Heart left ventricle (tissue), 16 donors: ENCODE results near the gene RALB. TPM values are rescaled to one million over a fixed set of nuclear protein-coding genes. Genes with fewer than 3 reads are reported as not detected.
A peak's percentile ranks its signal among the peaks of the same experiment; 100 is the strongest.
"Not testable (repeated sequence)": the region's sequence is repeated elsewhere in the genome, so short reads cannot be mapped to it uniquely, and the experiment has no call there.

Experiments used
- ATAC-seq, 4 donors: fragments of 200-7000 bp; cut with Tn5 transposase; one replicate each; pipeline ENCODE4 v1.9.1; 2020 to 2022; ENCODE audit warnings: moderate library complexity in 4 of 4, mild to moderate bottlenecking in 3 of 4, moderate number of reproducible peaks in 1 of 4
- DNase-seq, 5 donors: peaks; one replicate each; pipeline ENCODE4 v3.0.0-alpha.2; 2020
- H3K27ac ChIP-seq, 12 donors: fragments of 200-600 bp; sonication (generic) in 4 of 12; one replicate each; pipeline versions ENCODE4 v1.5.0 to v1.8.0; 2016 to 2022; ENCODE audit warnings: mild to moderate bottlenecking in 2 of 12
- H3K27me3 ChIP-seq, 9 donors: fragments of 200-600 bp; sonication (generic) in 2 of 9; one replicate each; pipeline versions ENCODE4 v1.5.1 to v1.8.0; 2016 to 2022; ENCODE audit warnings: mild to moderate bottlenecking in 3 of 9
- H3K36me3 ChIP-seq, 9 donors: fragments of 200-600 bp; sonication (generic) in 2 of 9; one replicate each; pipeline versions ENCODE4 v1.5.0 to v1.8.0; 2018 to 2022; ENCODE audit warnings: mild to moderate bottlenecking in 2 of 9
- H3K4me1 ChIP-seq, 12 donors: fragments of 200-600 bp; sonication (generic) in 4 of 12; one replicate each; pipeline versions ENCODE4 v1.5.0 to v1.8.0; 2016 to 2022; ENCODE audit warnings: mild to moderate bottlenecking in 3 of 12
- H3K4me3 ChIP-seq, 12 donors: fragments of 200-600 bp; sonication (generic) in 4 of 12; one replicate each; pipeline versions ENCODE4 v1.5.0 to v1.8.0; 2017 to 2022; ENCODE audit warnings: mild to moderate bottlenecking in 9 of 12, moderate library complexity in 4 of 12
- H3K9me3 ChIP-seq, 12 donors: fragments of 200-600 bp; sonication (generic) in 4 of 12; one replicate each; pipeline versions ENCODE4 v1.5.0 to v1.8.0; 2016 to 2022; ENCODE audit warnings: mild to moderate bottlenecking in 1 of 12
- CTCF ChIP-seq, 12 donors: fragments of 200-600 bp; sonication (generic) in 4 of 12; IDR thresholded peaks; one replicate each; pipeline versions ENCODE4 v1.5.0 to v1.8.0; 2018 to 2022; ENCODE audit warnings: antibody characterized with exemption in 12 of 12, mild to moderate bottlenecking in 5 of 12
- POLR2A ChIP-seq, 2 donors: fragments of 450-650 bp; IDR thresholded peaks; one replicate each; pipeline ENCODE4 v1.6.1; 2017; ENCODE audit warnings: antibody characterized with exemption in 2 of 2, mild to moderate bottlenecking in 2 of 2, moderate library complexity in 2 of 2
- WGBS, 4 donors: extraction: QIAGEN DNeasy Blood & Tissue Kit in 2 of 4; methylation state at CpG; one replicate each; pipeline versions ENCODE4 v1.1.5 to v1.1.7; 2013 to 2018; 5-methylcytosine and 5-hydroxymethylcytosine counted together
- intact Hi-C, 10 donors: fragments of 100-400 bp; cut with DNase I; formaldehyde crosslinking; loops; one replicate each; pipeline versions ENCODE4 v1.11.1 to v1.14.2; 2022
- polyA plus RNA-seq, 2 donors: library from polyadenylated mRNA; stranded (reverse); fragments of 200-250 nt; gene quantifications; one replicate each; pipeline ENCODE4 v1.2.3, GENCODE V29; 2013
- total RNA-seq, 9 donors: library from RNA; depleted of rRNA in 2 of 9; stranded (reverse); fragments of >200 nt in 2 of 9; fragmentation: NEBNext Ultra II Directional in 3 of 9; extraction: Animal tissue kit (Norgen Biotek cat#: 25700) in 3 of 9; gene quantifications; one replicate each; pipeline versions ENCODE4 v1.1.0 to v1.2.4, GENCODE V29; 2016 to 2023
- donor health status: ischemic (EF 13 %, LVEDD 7.1; RV severe dilation, severe dysfunction).
- donor health status: healthy with polysubstance abuse.
- donor health status: DM: no; HTN: yes; CAD: no.
- donor health status: DM: no; HTN: no; CAD: no.
- donor health status: ischemic (EF 25% LVEDD 6.9; RV normal size, moderate dysfunction).
- donor health status: ischemic (EF 25% LVEDD 5.7; RV mildly dilated, moderate dysfunction).
- donor health status: healthy.
- donor health status: DM: yes; HTN: yes; CAD: no.
- donor health status: ischemic (EF 35%, LVEDD 5.7; RV mildly dilated, moderate dysfunction).
- donor health status: nonischemic (EF 11% LVEDD 7.7; RV severe dilation, severe dysfunction).
- donor health status: DM: yes; HTN: yes; CAD: no.
- donor health status: PGD.
- donor health status: ischemic (EF 29% LVEDD 5.4; RV normal size, mild dysfunction).
- donor health status: nonischemic (EF 23%, LVEDD 6.1; RV moderate dilation, normal function).

Gene RALB
- total and polyA plus RNA-seq, 11 donors, result 30.5 to 111 (median 45.1) TPM

- Histone ChIP-seq H3K27ac (peak overlapping the region in 1 of 12 donors; percentile 42), H3K27me3 (no peaks in the 10 kb centered on the region), H3K4me1 (peaks cover 2 to 75% (median 55%) of the 10 kb centered on the region in 12 donors), H3K9me3 (no peaks in the 10 kb centered on the region), H3K4me3 (no peak overlapping the region), H3K36me3 (no peaks in the 10 kb centered on the region)
- TF ChIP-seq POLR2A (IDR thresholded peaks at IDR 0.05) (no peak), CTCF (IDR thresholded peaks at IDR 0.05) (no peak)
- no peak for ATAC-seq
- intact Hi-C loops, result loop anchor here in 4 of 10 donors (5.0 to 10.0 kb wide), 4 partner anchors 34 to 57 kb away; partner anchors contain the start of gene TMEM185B (in 1 of the 4)
- DNase-seq, result no peak
- WGBS, 4 donors, result 87 to 90% (median 89%) methylated on average over 9 of the region's 9 CpGs
Observed at GRCh38 chr2:120258196-120258595, 5.5 kb downstream of the RALB start.

GRCh38 chr2:120259939-120260338 lies 7.3 kb downstream of the RALB start:
- H3K27me3 ChIP-seq, H3K36me3 ChIP-seq, H3K9me3 ChIP-seq, DNase-seq, ATAC-seq, H3K4me3 ChIP-seq, H3K27ac ChIP-seq: not testable (repeated sequence)
- 95 to 98% (median 97%) methylated on average over 8 to 15 of the region's 15 CpGs for WGBS, 4 donors
- intact Hi-C loops, result loop anchor here in 4 of 10 donors (5.0 to 10.0 kb wide), 4 partner anchors 32 to 55 kb away; partner anchors contain the start of gene TMEM185B (in 1 of the 4)
- H3K4me1 ChIP-seq, result peaks cover 1 to 67% (median 42%) of the 10 kb centered on the region in 12 donors

GRCh38 chr2:120260736-120261135 lies 8.1 kb downstream of the RALB start:
- TF ChIP-seq CTCF (IDR thresholded peaks at IDR 0.05) (no peak), POLR2A (IDR thresholded peaks at IDR 0.05) (no peak)
- peaks cover 0 to 67% (median 37%) of the 10 kb centered on the region in 12 donors for H3K4me1 ChIP-seq
- no peak overlapping the region for H3K4me3 ChIP-seq
- H3K27me3 ChIP-seq, result no peaks in the 10 kb centered on the region
- no peaks in the 10 kb centered on the region for H3K9me3 ChIP-seq
- H3K36me3 ChIP-seq, result no peaks in the 10 kb centered on the region
- peak overlapping the region in 1 of 12 donors; percentile 49 for H3K27ac ChIP-seq
- peak in 1 of 4 donors; percentile 22 for ATAC-seq
- DNase-seq, result no peak
- intact Hi-C loops, result no loop called here
- 68 to 75% (median 71%) methylated on average over 5 of the region's 5 CpGs for WGBS, 4 donors

- Histone ChIP-seq H3K9me3 (no peaks in the 10 kb centered on the region), H3K27ac (no peak overlapping the region), H3K4me1 (peaks cover 0 to 67% (median 29%) of the 10 kb centered on the region in 12 donors), H3K36me3 (no peaks in the 10 kb centered on the region), H3K4me3 (no peak overlapping the region), H3K27me3 (no peaks in the 10 kb centered on the region)
- TF ChIP-seq POLR2A (IDR thresholded peaks at IDR 0.05) (no peak), CTCF (IDR thresholded peaks at IDR 0.05) (no peak)
- intact Hi-C loops, result no loop called here
- ATAC-seq (no peak), DNase-seq (no peak)
- 85 to 87% (median 87%) methylated on average over 6 of the region's 6 CpGs for WGBS, 4 donors
Observed at GRCh38 chr2:120261387-120262006, 8.8 kb downstream of the RALB start.
